ENCODE results near the gene NGF. TPM values are rescaled to one million over a fixed set of nuclear protein-coding genes. Genes with fewer than 3 reads are reported as not detected.
"Not testable (repeated sequence)": the region's sequence is repeated elsewhere in the genome, so short reads cannot be mapped to it uniquely, and the experiment has no call there.

The NGF gene
- not detected for polyA plus RNA-seq (2012; ENCODE audit: insufficient read depth, insufficient read length, low read depth)

DNA sequence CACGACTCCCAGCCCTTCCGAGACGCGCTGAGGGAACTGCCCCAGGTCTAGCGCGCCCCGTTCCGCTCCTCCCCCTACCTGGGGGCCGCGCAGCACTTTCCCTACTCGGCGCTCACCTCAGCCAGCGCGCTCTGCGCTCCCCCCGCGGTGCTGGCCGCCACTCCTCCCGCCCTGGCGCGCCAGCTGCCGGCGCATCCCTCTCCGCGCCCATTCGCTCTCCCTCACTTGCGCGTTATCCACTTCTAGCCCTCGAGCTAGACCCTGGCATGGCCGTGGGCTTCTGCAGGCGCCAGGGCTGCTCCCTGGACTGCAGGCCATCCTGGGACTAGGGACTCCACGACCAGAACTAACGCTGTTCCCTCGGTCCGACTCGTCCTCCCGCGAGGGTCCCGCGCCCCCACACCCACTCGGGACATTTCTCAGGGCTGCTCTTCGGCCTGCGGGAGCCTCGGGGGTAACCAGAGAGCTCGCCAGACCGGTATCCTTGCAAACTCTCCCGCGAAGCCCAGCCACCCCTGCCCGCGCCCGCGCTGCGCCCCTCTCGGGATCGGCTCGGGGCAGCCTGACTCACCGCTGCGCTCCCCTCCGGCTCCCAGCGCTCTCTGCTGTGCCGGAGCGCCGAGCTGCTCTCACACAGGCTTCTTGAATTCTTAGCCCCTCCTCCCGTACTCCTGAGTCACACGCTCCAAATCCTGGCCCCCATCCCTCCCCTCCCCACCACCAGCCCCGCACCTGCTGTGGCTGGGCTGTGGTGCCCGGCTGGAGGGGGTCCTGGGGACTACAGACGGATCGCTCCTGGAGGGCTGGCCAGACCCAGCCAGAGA is at the start of gene NGF:
TSS of gene NGF (minus strand) at position 617 of the 824 bp plus-strand sequence. CDS start 51,454 bp downstream, outside the sequence.
- Histone ChIP-seq H3K27me3 (peaks cover 6% of the 10 kb centered on the region; the same call in 1 of the 2 replicates), H3K9me3 (no peaks in the 10 kb centered on the region; the same call in 1 of the 2 replicates), H3K4me1 (no peaks in the 10 kb centered on the region), H3K4me3 (ENCODE audit: low read depth, low read length) (no peak within 1 kb of the TSS), H3K36me3 (no peaks in the 10 kb centered on the region)
- TF ChIP-seq, protein P1, sequence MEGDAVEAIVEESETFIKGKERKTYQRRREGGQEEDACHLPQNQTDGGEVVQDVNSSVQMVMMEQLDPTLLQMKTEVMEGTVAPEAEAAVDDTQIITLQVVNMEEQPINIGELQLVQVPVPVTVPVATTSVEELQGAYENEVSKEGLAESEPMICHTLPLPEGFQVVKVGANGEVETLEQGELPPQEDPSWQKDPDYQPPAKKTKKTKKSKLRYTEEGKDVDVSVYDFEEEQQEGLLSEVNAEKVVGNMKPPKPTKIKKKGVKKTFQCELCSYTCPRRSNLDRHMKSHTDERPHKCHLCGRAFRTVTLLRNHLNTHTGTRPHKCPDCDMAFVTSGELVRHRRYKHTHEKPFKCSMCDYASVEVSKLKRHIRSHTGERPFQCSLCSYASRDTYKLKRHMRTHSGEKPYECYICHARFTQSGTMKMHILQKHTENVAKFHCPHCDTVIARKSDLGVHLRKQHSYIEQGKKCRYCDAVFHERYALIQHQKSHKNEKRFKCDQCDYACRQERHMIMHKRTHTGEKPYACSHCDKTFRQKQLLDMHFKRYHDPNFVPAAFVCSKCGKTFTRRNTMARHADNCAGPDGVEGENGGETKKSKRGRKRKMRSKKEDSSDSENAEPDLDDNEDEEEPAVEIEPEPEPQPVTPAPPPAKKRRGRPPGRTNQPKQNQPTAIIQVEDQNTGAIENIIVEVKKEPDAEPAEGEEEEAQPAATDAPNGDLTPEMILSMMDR (IDR thresholded peaks at IDR 0.05; ENCODE audit: low read depth, low read length), result no peak
- DNase-seq, result no peak

GRCh38 chr1:115383455-115383854 is 45.4 kb upstream of the NGF start:
- not testable (repeated sequence) for H3K36me3 ChIP-seq; H3K4me3 ChIP-seq (ENCODE audit: low read depth, low read length); DNase-seq; H3K9me3 ChIP-seq; H3K4me1 ChIP-seq; H3K27me3 ChIP-seq

- Histone ChIP-seq H3K4me3 (ENCODE audit: low read depth, low read length) (no peak overlapping the region), H3K27me3 (no peaks in the 10 kb centered on the region), H3K36me3 (no peaks in the 10 kb centered on the region), H3K4me1 (no peaks in the 10 kb centered on the region), H3K9me3 (no peaks in the 10 kb centered on the region)
- TF ChIP-seq, protein P1 (IDR thresholded peaks at IDR 0.05; ENCODE audit: low read depth, low read length), result no peak
- no peak for DNase-seq
Observed at GRCh38 chr1:115379943-115380342, 41.9 kb upstream of the NGF start.

GRCh38 chr1:115377411-115377810 is 39.4 kb upstream of the NGF start:
- DNase-seq, result no peak
- Histone ChIP-seq H3K9me3 (no peaks in the 10 kb centered on the region), H3K36me3 (no peaks in the 10 kb centered on the region), H3K4me1 (no peaks in the 10 kb centered on the region), H3K4me3 (ENCODE audit: low read depth, low read length) (no peak overlapping the region), H3K27me3 (no peaks in the 10 kb centered on the region)
- TF ChIP-seq, protein P1 (IDR thresholded peaks at IDR 0.05; ENCODE audit: low read depth, low read length), result no peak

DNA sequence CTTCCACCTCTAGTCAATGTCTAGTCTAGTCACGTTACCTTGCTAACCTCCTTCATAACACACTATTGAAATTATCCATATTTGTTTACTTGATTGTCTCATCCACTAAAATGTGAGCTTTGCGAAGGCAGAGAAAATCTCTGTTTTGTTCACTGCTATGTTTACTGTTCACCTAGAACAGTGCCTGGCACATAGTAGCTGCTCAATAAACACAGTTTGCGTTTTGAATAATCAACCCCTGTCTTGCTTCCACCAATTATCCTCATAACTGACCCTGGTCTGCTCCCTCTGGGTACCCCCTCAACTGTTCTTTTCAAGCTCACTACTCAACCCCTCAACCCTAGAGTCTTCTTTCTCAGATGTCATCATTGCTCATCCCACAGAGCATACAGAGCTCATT is 36.5 kb upstream of the NGF start:
- no peak for DNase-seq
- TF ChIP-seq, protein P1 (IDR thresholded peaks at IDR 0.05; ENCODE audit: low read depth, low read length), result no peak
- no peaks in the 10 kb centered on the region for H3K27me3 ChIP-seq
- H3K4me3 ChIP-seq (ENCODE audit: low read depth, low read length), result no peak overlapping the region
- no peaks in the 10 kb centered on the region for H3K36me3 ChIP-seq
- H3K9me3 ChIP-seq, result no peaks in the 10 kb centered on the region
- H3K4me1 ChIP-seq, result no peaks in the 10 kb centered on the region

DNA sequence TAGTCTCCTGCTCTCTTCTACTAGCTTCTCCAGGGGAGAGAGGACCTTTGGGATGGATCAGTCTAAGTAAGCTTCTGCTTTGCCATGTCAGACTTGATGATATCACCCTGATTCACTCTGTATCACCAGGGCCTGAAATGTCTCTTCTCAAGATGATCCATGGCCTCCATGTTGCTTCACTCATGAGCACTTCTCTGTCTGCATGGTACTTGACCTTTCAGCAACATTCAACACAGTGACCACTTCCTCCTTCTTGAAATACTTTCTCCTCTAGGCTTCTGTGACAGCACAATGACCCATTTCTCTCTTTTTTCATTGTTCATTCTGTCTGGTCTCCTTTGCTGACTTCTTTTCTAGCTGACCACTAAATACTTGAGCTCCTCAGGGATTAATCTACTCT is 35.3 kb upstream of the NGF start:
- H3K27me3 ChIP-seq, result no peaks in the 10 kb centered on the region
- no peak overlapping the region for H3K4me3 ChIP-seq (ENCODE audit: low read depth, low read length)
- H3K36me3 ChIP-seq, result no peaks in the 10 kb centered on the region
- no peaks in the 10 kb centered on the region for H3K4me1 ChIP-seq
- TF ChIP-seq, protein P1 (IDR thresholded peaks at IDR 0.05; ENCODE audit: low read depth, low read length), result no peak
- no peaks in the 10 kb centered on the region for H3K9me3 ChIP-seq
- DNase-seq, result no peak
